Spinal cord (tissue), 10 donors: ENCODE data around the gene SDHAF4. TPM values are rescaled to one million over a fixed set of nuclear protein-coding genes. Genes with fewer than 3 reads are reported as not detected.

Experiments
- DNase-seq, 6 donors: peaks; one replicate each; pipeline versions ENCODE4 v3.0.0 to v3.0.0-alpha.2; 2013 to 2015; ENCODE audit warnings: low spot score in 6 of 6, low read depth in 4 of 6
- H3K27ac ChIP-seq: one replicate; pipeline ENCODE4 v1.5.1; 2013; ENCODE audit warnings: low read depth, low read length, control low read depth
- H3K27me3 ChIP-seq: one replicate; pipeline ENCODE4 v1.6.1; 2013; ENCODE audit warnings: low read length; ENCODE audit not compliant: control insufficient read depth, insufficient read depth
- H3K36me3 ChIP-seq: one replicate; pipeline ENCODE4 v1.6.1; 2013; ENCODE audit warnings: low read length; ENCODE audit not compliant: control insufficient read depth, insufficient read depth
- H3K4me1 ChIP-seq: one replicate; pipeline ENCODE4 v1.6.1; 2013; ENCODE audit warnings: low read length; ENCODE audit not compliant: control insufficient read depth, insufficient read depth
- H3K4me3 ChIP-seq: one replicate; pipeline ENCODE4 v1.5.1; 2013; ENCODE audit warnings: low read depth, low read length, control low read depth
- H3K9me3 ChIP-seq: one replicate; pipeline ENCODE4 v1.6.1; 2013; ENCODE audit warnings: low read length; ENCODE audit not compliant: control insufficient read depth, insufficient read depth
- WGBS: methylation state at CpG from one replicate; pipeline ENCODE4 v1.1.5; 2013; ENCODE audit warnings: missing lambda C conversion rate; ENCODE audit not compliant: insufficient coverage; 5-methylcytosine and 5-hydroxymethylcytosine counted together
- polyA plus RNA-seq, 2 donors: library from polyadenylated mRNA; unstranded; fragments of 120-200 nt; gene quantifications; one replicate each; pipeline ENCODE4 v1.2.1, GENCODE V29; 2013; ENCODE audit not compliant: insufficient read length in 2 of 2
- total RNA-seq, 2 donors: library from RNA; depleted of rRNA in 1 of 2; stranded (reverse); fragments of 120-200 nt in 1 of 2; fragments of >200 nt in 1 of 2; gene quantifications; one replicate each; pipeline versions ENCODE4 v1.2.3 to v1.2.4, GENCODE V29; 2013 to 2014
- donor health status: healthy.

Gene SDHAF4
- total and polyA plus RNA-seq, 4 donors, result 19.0 to 28.3 (median 23.7) TPM

DNA sequence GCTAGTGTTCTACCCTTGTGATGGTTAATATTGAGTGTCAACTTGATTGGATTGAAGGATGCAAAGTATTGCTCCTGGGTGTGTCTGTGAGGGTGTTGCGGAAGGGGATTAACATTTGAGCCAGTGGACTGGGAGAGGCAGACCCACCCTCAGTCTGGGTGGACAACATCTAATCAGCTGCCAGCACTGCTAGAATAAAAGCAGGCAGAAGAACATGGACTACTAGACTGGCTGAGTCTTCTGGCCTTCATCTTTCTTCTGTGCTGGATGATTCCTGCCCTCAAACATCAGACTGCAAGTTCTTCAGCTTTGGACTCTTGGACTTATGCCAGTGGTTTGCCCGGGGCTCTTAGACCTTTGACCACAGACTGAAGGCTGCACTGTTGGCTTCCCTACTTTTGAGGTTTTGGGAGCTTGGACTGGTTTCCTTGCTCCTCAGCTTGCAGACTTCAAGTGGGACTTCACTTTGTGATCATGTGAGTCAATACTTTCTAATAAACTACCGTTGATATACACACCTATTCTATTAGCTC is 50.1 kb downstream of the SDHAF4 start:
- WGBS, result 90% methylated on average over 3 of the region's 3 CpGs
- no peaks in the 10 kb centered on the region for H3K9me3 ChIP-seq
- DNase-seq, result no peak
- H3K27me3 ChIP-seq, result no peaks in the 10 kb centered on the region
- H3K4me1 ChIP-seq, result no peaks in the 10 kb centered on the region
- H3K27ac ChIP-seq, result no peak overlapping the region
- H3K36me3 ChIP-seq, result no peaks in the 10 kb centered on the region
- H3K4me3 ChIP-seq, result no peak overlapping the region

DNA sequence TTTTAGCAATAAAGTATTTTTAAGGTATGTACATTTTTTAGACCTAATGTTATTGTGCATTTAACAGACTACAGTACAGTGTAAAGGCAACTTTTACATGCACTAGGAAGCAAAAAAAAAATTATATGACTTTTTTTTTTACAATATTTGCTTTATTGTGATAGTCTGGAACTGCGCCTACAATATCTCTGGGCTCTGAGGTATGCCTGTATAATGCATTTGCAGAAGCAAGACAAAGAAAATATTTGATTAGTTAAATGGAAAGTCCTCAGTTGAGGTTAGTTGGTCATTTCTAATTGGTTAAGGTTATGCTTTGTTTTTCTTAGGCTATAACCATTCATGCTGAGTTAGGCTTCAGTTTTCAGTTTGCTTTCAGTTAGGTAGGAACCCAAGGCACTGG is 54.0 kb downstream of the SDHAF4 start:
- no CpG with 5 or more reads among the region's 1 CpG for WGBS
- Histone ChIP-seq H3K36me3 (no peaks in the 10 kb centered on the region), H3K27me3 (no peaks in the 10 kb centered on the region), H3K4me1 (no peaks in the 10 kb centered on the region), H3K4me3 (no peak overlapping the region), H3K27ac (no peak overlapping the region), H3K9me3 (no peaks in the 10 kb centered on the region)
- no peak for DNase-seq

GRCh38 chr6:70622461-70622860 is 55.7 kb downstream of the SDHAF4 start:
- Histone ChIP-seq H3K4me1 (no peaks in the 10 kb centered on the region), H3K9me3 (no peaks in the 10 kb centered on the region), H3K27ac (no peak overlapping the region), H3K36me3 (no peaks in the 10 kb centered on the region), H3K27me3 (no peaks in the 10 kb centered on the region), H3K4me3 (no peak overlapping the region)
- WGBS, result no CpG with 5 or more reads among the region's 1 CpG
- peak in 1 of 6 donors; percentile 71 for DNase-seq

DNA sequence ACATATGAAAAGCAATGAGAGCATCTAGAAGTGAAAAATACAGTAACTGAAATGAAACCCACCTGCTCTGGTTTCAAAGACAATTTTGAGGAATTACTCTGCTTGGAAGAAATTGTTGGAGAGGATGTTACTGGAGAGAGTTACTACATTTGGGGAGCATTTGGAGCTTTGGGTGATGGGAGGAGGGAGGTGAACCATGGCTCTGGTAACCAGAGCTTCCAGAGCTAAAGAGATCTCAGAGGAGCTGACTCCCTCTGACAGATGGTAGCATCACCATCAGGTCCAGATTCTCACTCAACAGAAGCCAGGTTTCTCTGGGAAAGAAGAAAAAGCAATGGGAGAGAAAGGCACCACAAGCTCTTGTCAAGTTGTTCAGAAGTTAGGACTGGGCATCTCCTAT is 58.7 kb downstream of the SDHAF4 start:
- no peaks in the 10 kb centered on the region for H3K27me3 ChIP-seq
- H3K27ac ChIP-seq, result no peak overlapping the region
- no peaks in the 10 kb centered on the region for H3K36me3 ChIP-seq
- peak in 1 of 6 donors; percentile 52 for DNase-seq
- no peaks in the 10 kb centered on the region for H3K4me1 ChIP-seq
- H3K9me3 ChIP-seq, result no peaks in the 10 kb centered on the region
- no peak overlapping the region for H3K4me3 ChIP-seq

GRCh38 chr6:70627500-70628254 is 60.9 kb downstream of the SDHAF4 start:
- Histone ChIP-seq H3K27ac (no peak overlapping the region), H3K27me3 (no peaks in the 10 kb centered on the region), H3K9me3 (no peaks in the 10 kb centered on the region), H3K4me1 (no peaks in the 10 kb centered on the region), H3K4me3 (no peak overlapping the region), H3K36me3 (no peaks in the 10 kb centered on the region)
- WGBS, result 95% methylated on average over 36 of the region's 36 CpGs
- DNase-seq, result no peak

DNA sequence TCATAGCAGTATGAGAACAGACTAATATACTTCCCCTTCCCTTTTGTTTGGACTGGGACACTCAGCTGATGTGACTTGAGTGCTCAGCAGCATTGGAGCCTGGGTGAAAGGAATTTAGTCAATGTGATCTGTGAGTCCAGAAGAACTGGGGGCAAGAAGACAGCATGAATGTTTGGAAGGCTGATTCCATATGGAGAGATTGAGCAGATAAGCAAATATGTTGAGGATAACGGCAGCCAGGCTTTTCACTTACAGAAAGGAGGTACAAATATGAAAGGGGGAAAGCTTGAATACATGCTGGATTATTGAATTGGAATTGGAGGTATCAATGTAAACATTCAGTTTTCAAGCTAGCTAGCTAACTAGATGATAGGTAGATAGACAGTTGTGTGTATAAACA is 63.2 kb downstream of the SDHAF4 start:
- Histone ChIP-seq H3K36me3 (no peaks in the 10 kb centered on the region), H3K4me3 (no peak overlapping the region), H3K27me3 (no peaks in the 10 kb centered on the region), H3K9me3 (no peaks in the 10 kb centered on the region), H3K27ac (no peak overlapping the region), H3K4me1 (no peaks in the 10 kb centered on the region)
- WGBS, result 60% methylated on average over 1 of the region's 1 CpG
- DNase-seq, result no peak

- DNase-seq, result no peak
- WGBS, result 100% methylated on average over 1 of the region's 2 CpGs
- no peaks in the 10 kb centered on the region for H3K4me1 ChIP-seq
- H3K27me3 ChIP-seq, result no peaks in the 10 kb centered on the region
- H3K4me3 ChIP-seq, result no peak overlapping the region
- no peak overlapping the region for H3K27ac ChIP-seq
- no peaks in the 10 kb centered on the region for H3K9me3 ChIP-seq
- no peaks in the 10 kb centered on the region for H3K36me3 ChIP-seq
Measured at GRCh38 chr6:70633870-70634269, 67.1 kb downstream of the SDHAF4 start.

- H3K27ac ChIP-seq, result no peak overlapping the region
- H3K4me3 ChIP-seq, result no peak overlapping the region
- 93% methylated on average over 3 of the region's 8 CpGs for whole genome bisulfite sequencing
Measured at GRCh38 chr6:70636596-70636995, 69.9 kb downstream of the SDHAF4 start.

GRCh38 chr6:70638468-70638867 is 71.7 kb downstream of the SDHAF4 start:
- Histone ChIP-seq H3K9me3 (no peaks in the 10 kb centered on the region), H3K4me3 (no peak overlapping the region), H3K4me1 (no peaks in the 10 kb centered on the region), H3K36me3 (no peaks in the 10 kb centered on the region), H3K27ac (no peak overlapping the region), H3K27me3 (no peaks in the 10 kb centered on the region)
- no peak for DNase-seq
- no CpG with 5 or more reads among the region's 1 CpG for WGBS

More at GRCh38 chr6:70636596-70636995, 69.9 kb downstream of the SDHAF4 start:
- Histone ChIP-seq H3K36me3 (no peaks in the 10 kb centered on the region), H3K27me3 (no peaks in the 10 kb centered on the region), H3K9me3 (no peaks in the 10 kb centered on the region), H3K4me1 (no peaks in the 10 kb centered on the region)
- DNase-seq, result no peak
